ENCODE results near the gene TTC19. TPM values are rescaled to one million over a fixed set of nuclear protein-coding genes. Genes with fewer than 3 reads are reported as not detected.

Gene TTC19
- total RNA-seq, 6 donors from 2014 or later, result 33.2 to 229 (median 92.9) TPM

- no peak for ATAC-seq (ENCODE audit: low FRiP score in 2 of 2)
- TF ChIP-seq CTCF (IDR thresholded peaks at IDR 0.05), result no peak
- no peak for TF ChIP-seq EP300 (IDR thresholded peaks at IDR 0.05)
- no peak for TF ChIP-seq POLR2A (IDR thresholded peaks at IDR 0.05)
- TF ChIP-seq POLR2AphosphoS5 (IDR thresholded peaks at IDR 0.05), result no peak
- WGBS, 2 donors, result 64 to 82% methylated on average over 1 of the region's 1 CpG
Observed at GRCh38 chr17:16019347-16019746, 19.7 kb downstream of the TTC19 start.

GRCh38 chr17:16023881-16024280 lies 24.3 kb downstream of the TTC19 start:
- Histone ChIP-seq H3K9me3 (no peaks in the 10 kb centered on the region), H3K27me3 (no peaks in the 10 kb centered on the region), H3K27ac (no peak overlapping the region), H3K4me3 (no peak overlapping the region), H3K36me3 (peaks cover 25 to 81% (median 35%) of the 10 kb centered on the region in 4 donors), H3K4me1 (peaks cover 0 to 16% (median 11%) of the 10 kb centered on the region in 4 donors)
- 70 to 72% methylated on average over 4 of the region's 4 CpGs for WGBS, 2 donors
- ATAC-seq (ENCODE audit: low FRiP score in 2 of 2) (no peak), DNase-seq (no peak)
- TF ChIP-seq EP300 (IDR thresholded peaks at IDR 0.05) (no peak), POLR2A (IDR thresholded peaks at IDR 0.05) (no peak), CTCF (IDR thresholded peaks at IDR 0.05) (no peak), POLR2AphosphoS5 (IDR thresholded peaks at IDR 0.05) (no peak)

More at GRCh38 chr17:16019347-16019746, 19.7 kb downstream of the TTC19 start:
- H3K4me1 ChIP-seq, result peaks cover 6 to 14% (median 7%) of the 10 kb centered on the region in 4 donors
- no peaks in the 10 kb centered on the region for H3K9me3 ChIP-seq
- peaks cover 0 to 64% (median 8%) of the 10 kb centered on the region in 4 donors for H3K36me3 ChIP-seq
- H3K27me3 ChIP-seq, result no peaks in the 10 kb centered on the region
- DNase-seq, result no peak
- H3K4me3 ChIP-seq, result no peak overlapping the region
- H3K27ac ChIP-seq, result no peak overlapping the region

GRCh38 chr17:16025202-16025601 lies 25.6 kb downstream of the TTC19 start:
- TF ChIP-seq CTCF (IDR thresholded peaks at IDR 0.05), result no peak
- ATAC-seq (ENCODE audit: low FRiP score in 2 of 2) (no peak), DNase-seq (no peak)
- H3K4me3 ChIP-seq, result no peak overlapping the region
- H3K36me3 ChIP-seq, result peaks cover 25 to 85% (median 45%) of the 10 kb centered on the region in 4 donors
- H3K27me3 ChIP-seq, result no peaks in the 10 kb centered on the region
- no peak overlapping the region for H3K27ac ChIP-seq
- H3K9me3 ChIP-seq, result no peaks in the 10 kb centered on the region
- peaks cover 0 to 16% (median 11%) of the 10 kb centered on the region in 4 donors for H3K4me1 ChIP-seq
- WGBS, 2 donors, result 92 to 100% methylated on average over 1 of the region's 1 CpG

GRCh38 chr17:16026895-16027294 lies 27.3 kb downstream of the TTC19 start:
- peak overlapping the region in 3 of 4 donors; percentile 64 to 81 (median 67) for H3K27ac ChIP-seq
- 94 to 96% methylated on average over 5 of the region's 5 CpGs for WGBS, 2 donors

More at GRCh38 chr17:16026895-16027294, 27.3 kb downstream of the TTC19 start:
- peaks cover 0 to 11% (median 10%) of the 10 kb centered on the region in 4 donors for H3K4me1 ChIP-seq
- H3K9me3 ChIP-seq, result no peaks in the 10 kb centered on the region
- TF ChIP-seq POLR2AphosphoS5 (IDR thresholded peaks at IDR 0.05), result no peak
- no peak for TF ChIP-seq POLR2A (IDR thresholded peaks at IDR 0.05)
- TF ChIP-seq EP300 (IDR thresholded peaks at IDR 0.05), result no peak
- TF ChIP-seq CTCF (IDR thresholded peaks at IDR 0.05), result no peak
- DNase-seq (no peak), ATAC-seq (ENCODE audit: low FRiP score in 2 of 2) (no peak)
- H3K27me3 ChIP-seq, result no peaks in the 10 kb centered on the region
- H3K36me3 ChIP-seq, result peaks cover 25 to 90% (median 49%) of the 10 kb centered on the region in 4 donors
- H3K4me3 ChIP-seq, result no peak overlapping the region

Data from upper lobe of left lung (tissue), 6 donors.